ENCODE measurements around the gene SASH3.
A peak's percentile ranks its signal among the peaks of the same experiment; 100 is the strongest.

The SASH3 gene

DNA sequence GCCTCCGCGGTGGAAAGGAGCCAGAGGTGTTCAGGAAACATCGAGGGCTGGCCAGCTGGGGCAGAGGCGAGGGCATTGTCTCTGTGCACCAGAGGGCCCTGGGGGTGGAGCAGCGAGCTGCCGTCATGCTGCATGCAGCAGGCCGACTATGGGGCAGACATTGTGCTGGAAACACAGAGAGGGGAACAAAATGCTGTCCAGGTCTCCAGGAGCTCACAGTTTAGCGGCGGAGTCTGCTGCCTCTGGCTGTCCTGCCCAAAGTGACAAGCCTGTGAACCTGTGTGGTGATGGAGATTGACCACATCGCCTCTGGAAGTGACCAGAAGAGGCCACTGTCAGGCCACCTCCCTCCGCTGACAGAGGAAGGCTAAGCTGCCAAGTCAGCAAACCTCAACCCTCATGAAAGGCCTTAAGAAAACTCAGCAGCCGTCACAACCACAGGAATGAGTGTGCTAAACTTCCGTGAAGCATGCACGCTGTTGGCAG is 20.1 kb upstream of the SASH3 start:
- DNase-seq (ENCODE audit: low read depth in 2 of 2): peak in 1 of 2 donors; percentile 34

DNA sequence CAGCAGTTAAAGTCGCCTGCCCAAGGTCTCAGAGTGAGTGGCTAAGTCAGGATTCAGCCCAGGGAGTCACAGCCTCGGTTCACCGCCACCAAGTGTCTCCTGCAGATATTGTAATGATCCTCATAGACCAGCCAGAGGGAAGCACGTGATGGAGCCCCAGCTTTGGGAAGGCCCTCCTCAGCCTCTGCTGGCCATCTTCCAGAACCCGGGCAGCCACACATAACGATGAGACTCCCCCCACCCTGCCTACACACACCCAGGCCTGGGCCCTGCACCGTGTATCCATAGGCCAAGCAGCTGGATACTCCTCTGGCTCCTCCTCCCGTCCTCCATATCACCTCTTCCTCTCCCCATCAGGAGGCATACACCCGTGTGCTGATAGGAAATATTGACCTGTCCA is 19.6 kb upstream of the SASH3 start:
- DNase-seq (ENCODE audit: low read depth in 2 of 2): no peak

DNA sequence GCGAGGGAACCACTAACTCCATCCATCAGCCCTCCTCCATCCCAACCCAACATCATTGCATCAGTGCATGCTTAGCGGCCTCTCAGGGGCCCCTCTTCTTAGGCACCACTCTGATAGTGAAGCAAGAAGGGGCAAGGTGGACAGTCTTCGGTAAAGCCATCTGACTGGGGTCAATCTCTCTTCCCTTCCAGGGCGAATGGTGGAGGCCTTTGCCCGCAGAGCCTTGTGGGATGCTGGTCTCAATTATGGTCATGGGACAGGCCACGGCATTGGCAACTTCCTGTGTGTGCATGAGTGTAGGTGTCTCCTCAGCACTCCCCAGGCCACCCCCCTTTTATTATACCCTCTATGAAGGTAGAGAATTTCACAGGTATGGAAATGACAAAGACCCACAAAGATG is 18.8 kb upstream of the SASH3 start:
- DNase-seq (ENCODE audit: low read depth in 2 of 2): no peak

DNA sequence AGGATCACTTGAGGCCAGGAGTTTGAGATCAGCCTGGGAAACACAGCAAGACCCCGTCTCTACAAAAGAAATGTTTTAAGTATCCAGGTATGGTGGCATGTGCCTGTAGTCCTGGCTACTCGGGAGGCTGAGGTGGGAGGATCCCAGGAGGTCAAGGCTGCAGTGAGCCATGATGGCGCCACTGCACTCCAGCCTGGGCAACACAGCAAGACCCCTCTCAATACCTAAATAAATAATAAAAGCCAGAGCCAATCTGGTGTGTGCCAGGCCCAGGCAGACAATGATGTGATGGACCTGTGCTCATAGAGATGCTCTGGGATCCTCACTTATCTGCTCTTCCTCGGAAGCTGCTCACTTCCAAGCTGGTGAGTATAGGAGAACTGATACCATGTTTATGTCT is 18.2 kb upstream of the SASH3 start:
- DNase-seq (ENCODE audit: low read depth in 2 of 2): no peak

DNA sequence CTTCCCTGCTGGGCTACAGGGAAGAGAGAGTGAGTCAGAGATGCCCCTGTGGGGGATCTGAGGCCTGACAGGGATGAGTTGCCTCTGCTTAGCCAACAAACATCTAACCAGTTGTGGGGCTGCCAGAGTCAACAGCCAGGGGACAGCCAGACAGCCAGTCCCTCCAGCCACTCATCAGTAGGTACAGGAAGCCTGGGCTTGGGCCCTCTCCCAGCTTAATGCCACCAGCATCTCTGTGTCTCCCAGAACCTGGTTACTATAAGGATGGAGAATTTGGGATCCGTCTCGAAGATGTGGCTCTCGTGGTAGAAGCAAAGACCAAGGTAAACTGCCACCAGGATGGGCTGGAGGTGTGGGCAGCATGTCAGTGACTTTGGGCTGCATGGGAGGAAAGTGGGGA is 17.3 kb upstream of the SASH3 start:
- DNase-seq (ENCODE audit: low read depth in 2 of 2): no peak

DNA sequence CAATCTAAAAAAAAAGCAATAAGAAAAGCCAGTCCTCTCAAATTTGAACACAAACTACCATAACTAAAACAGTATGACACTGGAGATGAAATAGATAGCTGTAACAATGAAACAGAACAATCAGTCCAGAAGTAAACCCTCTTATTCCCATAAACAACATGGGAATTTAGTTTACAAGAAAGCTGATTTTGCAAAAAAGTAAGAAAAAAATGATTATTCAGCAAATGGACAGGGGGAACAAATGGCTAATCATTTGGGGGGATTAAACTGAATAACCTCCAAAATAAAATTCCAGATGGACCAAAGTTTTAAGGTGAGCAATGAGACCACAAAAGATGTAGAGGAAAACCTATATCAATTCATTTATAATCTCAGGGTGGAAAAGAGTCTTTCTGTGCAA is 16.1 kb upstream of the SASH3 start:
- no peak for DNase-seq (ENCODE audit: low read depth in 2 of 2)

DNA sequence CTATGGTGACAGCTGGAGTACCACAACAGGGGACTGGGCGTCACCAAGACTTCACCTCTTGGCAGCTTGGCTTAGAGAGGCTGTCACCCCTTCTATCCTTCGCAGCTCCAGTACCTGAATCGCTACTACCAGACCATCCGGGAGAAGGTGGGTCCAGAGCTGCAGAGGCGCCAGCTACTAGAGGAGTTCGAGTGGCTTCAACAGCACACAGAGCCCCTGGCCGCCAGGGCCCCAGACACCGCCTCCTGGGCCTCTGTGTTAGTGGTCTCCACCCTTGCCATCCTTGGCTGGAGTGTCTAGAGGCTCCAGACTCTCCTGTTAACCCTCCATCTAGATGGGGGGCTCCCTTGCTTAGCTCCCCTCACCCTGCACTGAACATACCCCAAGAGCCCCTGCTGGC is 11.6 kb upstream of the SASH3 start:
- DNase-seq (ENCODE audit: low read depth in 2 of 2): no peak

DNA sequence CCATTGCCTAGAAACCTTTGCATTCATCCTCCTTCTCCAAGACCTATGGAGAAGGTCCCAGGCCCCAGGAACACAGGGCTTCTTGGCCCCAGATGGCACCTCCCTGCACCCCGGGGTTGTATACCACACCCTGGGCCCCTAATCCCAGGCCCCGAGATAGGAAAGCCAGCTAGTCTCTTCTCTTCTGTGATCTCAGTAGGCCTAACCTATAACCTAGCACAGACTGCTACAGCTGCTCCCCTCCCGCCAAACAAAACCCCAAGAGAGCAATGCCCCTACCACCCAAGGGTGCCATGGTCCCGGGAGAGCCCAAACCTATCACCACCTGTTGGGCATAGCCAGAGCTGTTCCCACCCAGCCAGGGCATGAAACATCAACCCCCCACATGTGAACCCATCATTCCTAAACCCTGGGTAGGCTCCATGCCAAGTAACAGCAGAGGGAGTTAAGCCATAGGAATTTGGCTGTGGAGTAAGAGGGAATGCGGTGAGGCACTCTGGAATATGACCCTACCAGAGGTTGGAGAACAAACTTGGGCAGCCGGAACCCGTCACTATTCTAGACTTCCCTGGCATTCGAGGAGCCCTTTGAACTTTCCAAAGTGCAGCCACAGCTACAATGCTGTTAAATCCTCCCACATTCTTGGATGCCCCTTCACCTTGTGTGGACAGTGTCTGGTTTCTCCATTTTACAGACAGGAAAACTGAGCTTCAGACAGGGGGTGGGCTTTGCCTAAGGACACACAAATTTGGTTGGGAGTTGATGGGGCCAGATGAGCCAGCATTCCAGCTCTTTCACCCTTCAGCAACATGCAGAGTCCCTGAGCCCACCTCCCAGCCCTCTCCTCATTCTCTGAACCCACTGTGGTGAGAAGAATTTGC is 10.9 kb upstream of the SASH3 start:
- DNase-seq (ENCODE audit: low read depth in 2 of 2): no peak

DNA sequence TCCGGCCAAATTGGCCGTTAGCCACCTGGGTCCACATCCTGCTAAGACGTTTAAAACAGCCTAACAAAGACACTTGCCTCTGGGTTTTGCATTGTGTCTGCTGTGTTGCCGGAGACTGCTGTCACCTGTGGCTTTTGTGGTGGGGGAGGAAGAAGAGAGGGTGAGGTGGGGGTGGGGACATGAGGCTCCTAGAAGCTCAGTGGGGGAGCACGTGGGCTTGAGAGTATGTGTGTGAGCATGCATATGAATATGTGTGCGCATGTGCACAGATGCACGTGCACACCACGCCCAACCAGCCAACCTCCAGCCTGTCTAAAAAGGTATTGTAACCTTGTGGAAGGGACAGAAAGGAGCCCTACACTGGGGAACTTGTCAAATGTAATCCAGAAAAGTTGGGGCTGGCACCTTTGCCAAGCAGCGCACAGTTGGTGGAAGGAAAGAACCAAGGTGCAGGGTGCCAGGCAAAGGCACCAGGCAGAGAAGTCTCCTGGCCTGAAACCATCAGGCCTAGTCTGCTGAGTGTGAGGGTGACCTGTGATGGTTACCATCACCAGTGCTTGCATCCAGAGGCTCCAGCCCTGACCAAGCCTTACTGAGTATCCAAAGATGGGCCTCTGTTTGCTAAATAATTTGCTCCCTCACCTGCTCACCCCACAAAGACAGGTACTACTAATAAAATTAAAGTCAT is 10.1 kb upstream of the SASH3 start:
- DNase-seq (ENCODE audit: low read depth in 2 of 2): peak; percentile 67 to 69

DNA sequence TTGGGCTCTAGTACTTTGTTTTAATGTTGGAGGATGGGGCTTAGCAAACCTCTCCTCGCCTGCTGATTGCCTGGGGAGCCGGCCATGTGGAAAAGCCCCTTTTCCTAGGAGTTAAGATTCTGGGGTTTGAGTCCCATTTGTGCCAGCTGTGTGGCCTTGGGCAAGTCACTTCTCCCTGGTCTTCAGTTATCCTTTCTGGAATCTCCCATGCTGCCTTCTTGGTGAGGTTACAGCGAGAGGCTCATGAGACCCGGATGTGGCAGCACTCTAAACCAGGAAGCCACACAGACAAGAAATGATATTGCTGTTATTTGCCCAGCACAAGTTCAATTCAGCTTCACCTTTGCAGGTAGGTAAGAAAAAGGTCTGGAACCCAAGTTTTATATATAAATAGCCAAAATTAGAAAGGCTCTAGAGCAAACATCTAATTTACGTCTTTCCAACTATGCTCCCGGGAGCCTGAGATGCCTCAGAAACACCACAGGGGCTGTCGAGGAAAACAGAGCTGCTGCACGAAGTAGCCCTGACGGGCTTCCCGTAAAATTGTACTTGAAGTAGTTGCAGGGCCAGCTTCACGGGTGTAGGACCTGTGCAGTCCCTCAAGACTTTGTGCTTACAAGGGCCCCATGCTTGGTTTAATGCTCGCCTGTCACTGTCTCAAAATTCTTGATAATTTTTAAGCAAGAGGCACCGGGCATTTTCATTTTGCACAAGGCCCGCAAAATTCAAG is 8.3 kb upstream of the SASH3 start:
- DNase-seq (ENCODE audit: low read depth in 2 of 2): peak in 1 of 2 donors; percentile 28

DNA sequence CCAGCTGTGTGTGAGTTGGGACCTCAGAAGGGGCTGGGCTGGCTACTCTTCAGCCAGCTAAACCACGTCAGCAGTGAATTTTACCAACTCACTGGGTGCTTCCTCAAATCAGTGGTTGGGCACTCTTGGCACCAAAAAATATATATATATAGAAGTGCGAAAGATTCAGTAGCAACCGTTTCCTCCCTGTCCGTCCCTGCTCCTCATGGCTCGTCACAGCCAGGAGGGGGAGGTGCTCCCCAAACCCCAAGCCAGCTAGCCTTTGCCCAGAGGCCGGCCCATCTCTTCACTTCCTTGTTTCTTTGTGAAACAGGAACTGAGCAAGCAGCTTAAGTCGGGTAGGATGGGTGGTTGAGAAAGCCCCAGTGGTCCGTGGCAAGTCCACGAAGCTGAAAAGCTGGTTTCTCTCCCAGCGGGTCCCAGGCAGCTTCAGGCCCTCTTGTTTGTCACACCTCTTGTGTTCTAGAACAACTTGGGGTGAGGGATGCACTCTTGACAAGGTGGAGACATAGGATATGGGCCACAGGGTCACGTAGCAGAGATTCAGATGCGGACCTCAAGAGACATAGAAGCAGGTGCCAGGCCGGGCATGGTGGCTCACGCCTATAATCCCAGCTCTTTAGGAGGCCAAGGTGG is 6.8 kb upstream of the SASH3 start:
- peak in 1 of 2 donors; percentile 36 for DNase-seq (ENCODE audit: low read depth in 2 of 2)

DNA sequence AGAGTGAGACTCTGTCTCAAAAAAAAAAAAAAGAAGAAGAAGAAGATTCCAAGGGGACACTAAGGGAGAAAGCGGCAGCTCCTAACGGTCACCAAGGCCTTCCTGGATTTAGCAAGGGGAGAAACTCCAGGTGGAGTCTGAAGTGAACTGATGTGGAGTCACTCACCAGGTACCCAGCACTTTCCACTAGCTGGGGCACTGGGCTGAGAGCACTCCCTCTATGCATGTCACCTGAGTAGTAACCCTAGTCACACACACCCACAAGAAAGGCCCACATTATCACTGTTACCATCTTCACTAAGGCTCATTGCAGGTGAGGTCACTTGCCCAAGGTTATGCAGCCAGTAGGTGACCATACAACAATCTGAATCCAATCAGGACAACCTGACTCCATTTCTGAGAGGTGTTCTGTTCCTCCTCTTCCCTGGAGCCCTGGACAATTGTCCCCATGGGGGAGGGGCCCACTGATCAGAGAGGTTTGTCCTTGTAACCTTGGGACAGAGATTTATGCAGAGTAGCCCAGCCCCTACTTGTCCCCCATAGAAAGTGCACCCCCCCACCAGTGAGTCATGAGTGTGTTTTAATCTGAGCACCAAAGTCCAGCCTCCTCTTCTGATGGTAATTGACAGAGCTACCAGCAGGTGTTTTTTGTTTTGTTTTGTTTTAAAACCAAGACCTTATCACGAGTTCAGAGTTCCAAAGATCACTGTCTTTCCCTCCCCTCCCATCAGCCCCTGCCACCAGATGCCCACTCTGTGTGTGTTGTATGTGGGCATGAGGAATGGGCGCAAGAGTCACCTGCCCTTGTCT is 5.9 kb upstream of the SASH3 start:
- DNase-seq (ENCODE audit: low read depth in 2 of 2): no peak

DNA sequence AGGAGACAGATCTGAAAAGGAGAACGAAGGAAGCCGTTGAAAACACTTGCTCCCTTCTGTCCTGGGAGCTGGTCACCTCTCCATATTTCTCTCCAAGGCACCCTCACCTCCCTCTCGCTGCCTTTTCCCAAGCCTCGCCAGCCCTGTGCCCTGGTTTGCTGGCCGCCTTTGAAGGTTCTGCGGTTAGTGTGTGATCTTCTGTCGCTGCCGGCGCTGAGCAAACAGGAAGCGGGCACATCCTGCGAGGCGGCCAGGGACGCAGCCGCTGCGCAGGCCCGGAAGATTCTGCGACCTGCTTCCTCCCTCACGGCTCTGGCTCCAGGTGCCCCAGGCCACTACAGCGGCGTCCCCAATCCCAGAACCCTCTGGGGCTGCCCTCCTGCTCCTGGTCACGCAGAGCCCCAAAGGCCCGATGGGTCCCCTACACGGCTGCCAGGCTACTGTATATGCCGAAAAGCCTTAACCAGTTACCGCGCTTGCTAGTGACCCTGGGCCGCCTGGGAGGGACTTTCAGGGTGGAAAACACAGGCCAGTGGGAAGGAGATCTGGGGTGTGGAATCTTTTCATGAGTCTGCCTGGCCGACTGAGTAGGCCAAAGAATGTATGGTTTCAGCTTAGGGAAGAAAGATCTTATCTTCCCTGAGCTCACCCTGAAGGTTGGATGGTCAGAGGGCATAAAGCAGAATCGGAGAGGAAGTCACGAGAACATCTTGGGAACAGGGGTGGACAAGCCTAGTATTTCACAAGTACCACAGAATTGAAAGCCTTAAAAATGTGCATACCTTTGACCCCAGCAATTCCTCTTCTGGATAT is 2.3 kb upstream of the SASH3 start:
- peak in 1 of 2 donors; percentile 66 for DNase-seq (ENCODE audit: low read depth in 2 of 2)

DNA sequence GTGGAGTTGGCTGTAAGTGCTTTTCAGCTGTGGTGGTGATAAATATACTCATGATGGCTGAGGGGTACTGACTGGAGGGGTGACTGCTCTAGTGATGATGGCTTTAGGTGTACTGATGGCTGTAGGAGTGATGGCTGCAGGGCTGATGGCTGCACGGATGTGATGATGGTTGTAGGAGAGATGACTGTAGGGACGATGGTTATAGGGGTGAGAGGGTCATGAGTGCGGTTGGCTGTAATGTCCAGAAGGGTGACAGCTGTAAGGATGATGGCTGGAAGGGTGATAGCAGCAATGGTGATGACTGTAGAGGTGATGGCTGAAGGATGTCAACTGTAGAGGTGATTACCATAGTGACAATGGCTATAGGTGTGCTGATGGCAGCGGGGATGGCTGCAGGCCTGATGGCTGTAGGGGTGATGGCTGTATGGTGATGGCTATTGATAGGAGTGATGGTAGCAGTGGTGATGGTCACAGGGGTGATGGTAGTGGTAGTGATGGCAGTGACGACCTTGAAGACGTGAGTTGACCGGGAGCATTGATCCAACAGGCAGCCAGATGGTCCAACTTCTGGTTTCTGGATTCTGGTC is 570 bp upstream of the SASH3 start:
- no peak for DNase-seq (ENCODE audit: low read depth in 2 of 2)

DNA sequence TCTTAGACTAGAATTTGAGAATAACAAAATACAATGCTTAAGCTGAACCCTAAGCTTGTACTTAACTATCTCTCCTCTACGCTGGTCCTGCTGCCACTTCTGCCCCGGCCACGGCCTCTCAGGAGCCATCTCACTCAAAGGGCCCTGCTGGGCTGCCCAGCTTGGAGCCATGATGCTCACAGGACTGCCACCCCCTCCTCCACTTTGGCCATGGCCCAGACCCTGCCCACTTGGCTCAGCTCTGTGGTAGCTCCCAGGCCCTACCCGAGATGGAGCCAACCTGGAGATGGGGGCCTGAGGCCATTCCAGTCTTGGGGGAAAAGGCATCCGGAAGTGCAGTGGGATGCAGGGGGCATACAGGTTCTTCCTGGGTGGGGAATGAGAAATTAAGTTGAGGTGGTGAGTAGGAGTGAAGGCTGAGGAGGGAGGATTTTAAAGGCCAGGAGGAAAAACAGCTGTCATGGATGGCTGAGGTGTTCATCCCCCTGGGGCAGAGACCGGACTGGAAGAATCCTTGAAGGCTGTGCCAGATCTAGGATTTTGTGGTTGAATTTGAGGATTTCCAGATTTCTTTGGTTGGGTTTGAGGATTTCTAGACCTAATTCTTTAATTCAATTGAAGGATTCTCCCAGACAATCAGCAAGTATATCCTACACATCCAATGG is 824 bp downstream of the SASH3 start:
- no peak for DNase-seq (ENCODE audit: low read depth in 2 of 2)

DNA sequence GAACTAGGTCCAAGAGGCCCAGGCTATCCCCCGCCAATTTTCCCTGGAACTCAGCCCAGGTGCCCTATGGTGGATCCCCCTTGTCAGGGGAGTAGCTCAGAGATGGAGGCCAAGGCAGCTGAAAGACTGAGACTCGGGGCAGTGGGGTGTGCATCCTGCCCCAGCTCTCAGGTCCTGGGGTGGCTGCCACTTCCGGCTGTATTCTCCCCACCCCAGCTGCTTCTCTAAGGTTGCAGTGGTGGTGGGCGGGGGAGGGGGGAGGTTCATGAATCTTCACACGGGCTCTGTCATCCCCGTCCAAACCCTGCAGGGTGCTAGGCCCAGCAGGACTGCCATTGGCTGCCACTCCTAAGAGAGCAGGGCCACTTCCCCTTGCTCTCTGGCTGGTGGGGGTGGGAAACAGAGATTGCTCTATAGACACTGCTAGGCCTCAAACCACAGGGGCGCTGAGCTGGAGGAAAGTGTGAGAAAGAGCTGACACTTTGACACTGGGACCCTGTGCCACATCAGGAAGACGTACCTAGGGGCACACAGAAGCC is 1.5 kb downstream of the SASH3 start:
- peak; percentile 78 for DNase-seq (ENCODE audit: low read depth in 2 of 2)

DNA sequence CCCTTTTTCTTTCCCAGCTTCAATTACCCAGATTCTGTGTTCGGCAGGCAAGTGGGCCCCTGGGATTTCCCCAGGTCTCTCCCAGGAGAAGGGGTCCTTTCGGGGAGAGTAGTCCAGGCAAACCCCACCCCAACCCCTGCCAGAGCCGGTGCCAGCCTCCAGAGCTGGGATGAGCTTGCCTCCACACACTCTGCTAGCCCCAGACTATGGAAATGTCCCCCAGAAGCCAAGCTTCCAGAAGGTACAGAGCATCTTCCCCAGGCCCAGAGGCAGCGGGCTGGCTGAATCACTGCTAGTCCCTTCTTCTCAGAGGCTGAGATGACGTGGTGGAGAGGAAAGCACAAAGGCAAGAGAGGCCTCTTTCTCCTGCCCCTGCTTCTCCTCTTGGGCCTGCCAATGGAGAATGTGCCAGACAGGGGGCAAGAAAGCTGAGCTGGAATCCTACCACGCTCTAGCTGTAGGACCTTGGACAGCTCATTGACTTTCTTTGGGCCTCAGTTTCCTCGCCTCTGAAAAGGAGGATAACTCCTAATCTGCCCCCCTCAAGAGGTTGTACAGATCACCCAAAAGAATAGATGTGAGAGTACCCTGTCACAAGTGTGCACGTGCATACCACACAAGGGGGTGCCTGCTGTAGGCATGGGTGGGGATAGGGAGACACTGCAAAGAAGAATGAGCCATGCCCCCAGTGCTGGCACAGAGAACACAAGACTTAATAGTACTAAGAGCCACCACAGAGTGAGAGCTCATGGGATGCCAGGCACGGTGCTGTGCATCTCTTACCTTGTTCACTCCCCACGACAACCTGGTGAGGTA is 2.1 kb downstream of the SASH3 start:
- peak in 1 of 2 donors; percentile 19 for DNase-seq (ENCODE audit: low read depth in 2 of 2)

DNA sequence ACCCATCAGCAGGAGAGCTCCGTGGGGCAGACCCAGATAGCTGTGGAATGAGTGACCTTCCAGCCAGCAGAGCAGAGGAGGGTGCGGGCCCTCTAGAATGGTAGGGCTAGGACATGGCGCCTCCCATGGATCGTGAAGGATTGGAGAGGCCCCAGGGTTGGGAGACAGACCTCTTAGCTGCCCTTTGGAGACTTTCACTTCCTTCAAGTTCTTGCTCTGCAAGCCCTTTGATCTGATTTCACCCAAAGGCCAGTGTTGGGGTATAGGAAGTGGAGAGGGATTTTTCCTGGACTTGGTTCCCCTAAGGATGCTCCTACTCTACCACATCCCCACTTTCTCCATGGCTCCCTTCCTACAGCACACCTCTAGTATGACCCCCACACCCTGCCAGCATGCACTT is 3.0 kb downstream of the SASH3 start:
- DNase-seq (ENCODE audit: low read depth in 2 of 2): no peak
